IMR-90 (cell line): Measurements from ENCODE around the gene PHACTR3. TPM values are rescaled to one million over a fixed set of nuclear protein-coding genes. Genes with fewer than 3 reads are reported as not detected.

Source experiments
- ATAC-seq: fragments of 200-7000 bp; cut with Tn5 transposase; 2 replicates; pipeline ENCODE4 v1.9.1; 2020; ENCODE audit warnings: low read depth, mild to moderate bottlenecking, moderate library complexity
- BruUV-seq: library from RNA; stranded (reverse); fragments of 400-500 nt; replicated peaks from 2 replicates; lab custom pipeline; 2021; lab: Mats Ljungman, UMichigan
- CTCF ChIA-PET: fragments of 300-600 bp; formaldehyde crosslinking; extraction: SDS; loops from one replicate; lab custom pipeline; 2021; ENCODE audit warnings: antibody characterized with exemption; lab: Yijun Ruan, JAX
- POLR2A ChIA-PET: fragments of 300-600 bp; sonication (Branson Sonifier 250); formaldehyde crosslinking; loops from one replicate; lab custom pipeline; 2022; ENCODE audit warnings: antibody characterized with exemption; ENCODE audit not compliant: unreplicated experiment; lab: Charles Lee
- DNase-seq: peaks from one replicate; pipeline ENCODE4 v3.0.0; 2013
- H2AFZ ChIP-seq: replicated peaks from 2 replicates; pipeline ENCODE3; 2013; ENCODE audit warnings: low read length, mild to moderate bottlenecking; ENCODE audit not compliant: poor library complexity
- H2AK5ac ChIP-seq: 2 replicates; pipeline ENCODE4 v1.6.1; 2013; ENCODE audit warnings: low read depth, low read length, inconsistent platforms
- H2AK9ac ChIP-seq: replicated peaks from 2 replicates; pipeline ENCODE3; 2013; ENCODE audit warnings: mild to moderate bottlenecking, low read depth, low read length, moderate library complexity; ENCODE audit not compliant: poor library complexity
- H2BK120ac ChIP-seq: 2 replicates; pipeline ENCODE4 v1.6.1; 2013; ENCODE audit warnings: low read depth, low read length, inconsistent platforms
- H2BK15ac ChIP-seq: 3 replicates; pipeline ENCODE4 v1.6.1; 2013; ENCODE audit warnings: low read depth, low read length, inconsistent platforms
- H2BK20ac ChIP-seq: 2 replicates; pipeline ENCODE4 v1.6.1; 2013; ENCODE audit warnings: low read depth, mild to moderate bottlenecking, inconsistent platforms, low read length, moderate library complexity
- H2BK5ac ChIP-seq: 2 replicates; pipeline ENCODE4 v1.6.1; 2013; ENCODE audit warnings: mild to moderate bottlenecking, low read depth, low read length, inconsistent platforms; ENCODE audit not compliant: poor library complexity, severe bottlenecking
- H3K14ac ChIP-seq: replicated peaks from 2 replicates; pipeline ENCODE4 v1.6.1; 2013; ENCODE audit warnings: low read depth, low read length, inconsistent platforms
- H3K18ac ChIP-seq: 2 replicates; pipeline ENCODE4 v1.6.1; 2013; ENCODE audit warnings: low read depth, low read length, control low read depth
- H3K23ac ChIP-seq: 2 replicates; pipeline ENCODE4 v1.6.1; 2013; ENCODE audit warnings: low read depth, low read length, inconsistent platforms
- H3K27ac ChIP-seq: 2 replicates; pipeline ENCODE4 v1.5.1; 2013; ENCODE audit warnings: mild to moderate bottlenecking, control low read depth, low read length; ENCODE audit not compliant: insufficient read depth
- H3K27me3 ChIP-seq: 2 replicates; pipeline ENCODE4 v1.6.1; 2013; ENCODE audit warnings: low read length; ENCODE audit not compliant: control insufficient read depth, insufficient read depth
- H3K36me3 ChIP-seq: 2 replicates; pipeline ENCODE4 v1.6.1; 2013; ENCODE audit warnings: low read length, mixed read lengths; ENCODE audit not compliant: control insufficient read depth, insufficient read depth
- H3K4ac ChIP-seq: 2 replicates; pipeline ENCODE4 v1.6.1; 2013; ENCODE audit warnings: low read depth, low read length, inconsistent platforms
- H3K4me1 ChIP-seq: 2 replicates; pipeline ENCODE4 v1.6.1; 2013; ENCODE audit warnings: low read length, mixed read lengths; ENCODE audit not compliant: control insufficient read depth, insufficient read depth
- H3K4me2 ChIP-seq: 2 replicates; pipeline ENCODE4 v1.6.1; 2013; ENCODE audit warnings: low read depth, mild to moderate bottlenecking, control low read depth, low read length, moderate library complexity
- H3K4me3 ChIP-seq: 2 replicates; pipeline ENCODE4 v1.5.1; 2013; ENCODE audit warnings: low read depth, mild to moderate bottlenecking, control low read depth, low read length, moderate library complexity; ENCODE audit not compliant: insufficient read depth
- H3K56ac ChIP-seq: 2 replicates; pipeline ENCODE4 v1.6.1; 2013; ENCODE audit warnings: low read length, inconsistent platforms; ENCODE audit not compliant: insufficient read depth; ENCODE audit errors: extremely low read depth
- H3K79me1 ChIP-seq, 2 experiments: 2 replicates each; pipeline ENCODE4 v1.6.1; 2013; ENCODE audit warnings: low read length in 2 of 2, inconsistent platforms in 1 of 2, low read depth in 1 of 2
- H3K9ac ChIP-seq: 2 replicates; pipeline ENCODE4 v1.6.1; 2013; ENCODE audit warnings: low read depth, low read length, control low read depth
- H3K9me1 ChIP-seq: 2 replicates; pipeline ENCODE4 v1.6.1; 2013; ENCODE audit warnings: low read length, inconsistent platforms; ENCODE audit not compliant: insufficient read depth
- H3K9me3 ChIP-seq: 2 replicates; pipeline ENCODE4 v1.6.1; 2013; ENCODE audit warnings: low read length; ENCODE audit not compliant: control insufficient read depth, insufficient read depth
- H4K20me1 ChIP-seq: 2 replicates; pipeline ENCODE4 v1.6.1; 2013; ENCODE audit warnings: low read length, inconsistent platforms; ENCODE audit not compliant: insufficient read depth
- H4K5ac ChIP-seq: 2 replicates; pipeline ENCODE4 v1.6.1; 2013; ENCODE audit warnings: mild to moderate bottlenecking, low read depth, low read length, control low read depth
- H4K8ac ChIP-seq, 2 experiments: 2 replicates each; pipeline ENCODE4 v1.6.1; 2013; ENCODE audit warnings: low read depth in 2 of 2, low read length in 2 of 2, control low read depth in 1 of 2, inconsistent platforms in 1 of 2
- H4K91ac ChIP-seq: 2 replicates; pipeline ENCODE4 v1.6.1; 2013; ENCODE audit warnings: low read depth, low read length, inconsistent platforms; ENCODE audit not compliant: insufficient read depth
- BHLHE40 ChIP-seq: fragments of 150-350 bp; IDR thresholded peaks from 2 replicates; pipeline ENCODE4 v1.6.1; 2016; ENCODE audit warnings: mild to moderate bottlenecking, low read depth, low read length
- CEBPB ChIP-seq: IDR thresholded peaks from 2 replicates; pipeline ENCODE4 v1.6.1; 2012; ENCODE audit warnings: low read depth, low read length, improper control_type of control experiment
- CHD1 ChIP-seq: IDR thresholded peaks from 2 replicates; pipeline ENCODE4 v1.6.1; 2012; ENCODE audit warnings: low read depth, low read length, improper control_type of control experiment
- CTCF ChIP-seq: conservative IDR thresholded peaks from 2 replicates; pipeline ENCODE4 v1.5.1; 2012; ENCODE audit warnings: mild to moderate bottlenecking, low read depth, low read length, improper control_type of control experiment
- ELK1 ChIP-seq: fragments of 150-350 bp; IDR thresholded peaks from 2 replicates; pipeline ENCODE4 v1.6.1; 2016; ENCODE audit warnings: low read depth, mild to moderate bottlenecking, low read length, moderate library complexity, borderline replicate concordance
- FOS ChIP-seq: fragments of 150-350 bp; IDR thresholded peaks from 2 replicates; pipeline ENCODE4 v1.6.1; 2016; ENCODE audit warnings: low read depth, low read length
- MAFK ChIP-seq: IDR thresholded peaks from 2 replicates; pipeline ENCODE4 v1.6.1; 2012; ENCODE audit warnings: low read depth, low read length, improper control_type of control experiment
- MAZ ChIP-seq: IDR thresholded peaks from 2 replicates; pipeline ENCODE4 v1.6.1; 2012; ENCODE audit warnings: low read depth, mild to moderate bottlenecking, low read length, improper control_type of control experiment, moderate library complexity, borderline replicate concordance
- MXI1 ChIP-seq: IDR thresholded peaks from 2 replicates; pipeline ENCODE4 v1.6.1; 2012; ENCODE audit warnings: low read depth, mild to moderate bottlenecking, low read length, moderate library complexity, borderline replicate concordance
- NFE2L2 ChIP-seq: fragments of 150-350 bp; IDR thresholded peaks from 2 replicates; pipeline ENCODE4 v1.6.1; 2016; ENCODE audit warnings: low read depth, mild to moderate bottlenecking, low read length
- RAD21 ChIP-seq: IDR thresholded peaks from 2 replicates; pipeline ENCODE4 v1.6.1; 2012; ENCODE audit warnings: low read length, improper control_type of control experiment
- RCOR1 ChIP-seq: IDR thresholded peaks from 2 replicates; pipeline ENCODE4 v1.6.1; 2012; ENCODE audit warnings: mild to moderate bottlenecking, low read length, improper control_type of control experiment; ENCODE audit not compliant: insufficient replicate concordance
- RFX5 ChIP-seq: IDR thresholded peaks from 2 replicates; pipeline ENCODE4 v1.8.0; 2012; ENCODE audit warnings: low read depth, mild to moderate bottlenecking, low read length, moderate library complexity
- SMC3 ChIP-seq: fragments of 150-350 bp; IDR thresholded peaks from 2 replicates; pipeline ENCODE4 v1.6.1; 2016; ENCODE audit warnings: low read depth, mild to moderate bottlenecking, antibody characterized with exemption, low read length, moderate library complexity
- USF2 ChIP-seq: fragments of 150-350 bp; IDR thresholded peaks from 2 replicates; pipeline ENCODE4 v1.6.1; 2017; ENCODE audit warnings: mild to moderate bottlenecking, antibody characterized with exemption, low read length, low read depth
- WGBS, 2 experiments: methylation state at CpG; one replicate each; pipeline versions ENCODE4 v1.1.5 to v1.1.7; 2013; ENCODE audit warnings: missing lambda C conversion rate in 2 of 2; ENCODE audit not compliant: insufficient read length in 1 of 2; ENCODE audit errors: extremely low coverage in 2 of 2; 5-methylcytosine and 5-hydroxymethylcytosine counted together
- dilution Hi-C: fragments of 300-500 bp; cut with HindIII; formaldehyde crosslinking; loops from one replicate; pipeline ENCODE4 v1.14.3; 2018; ENCODE audit warnings: low sequenced_read_pairs; ENCODE audit not compliant: unreplicated experiment
- in situ Hi-C: fragments of 300-500 bp; cut with MboI; formaldehyde crosslinking; loops from 3 replicates; pipeline ENCODE4 v1.14.3; 2019; ENCODE audit warnings: low sequenced_read_pairs, inconsistent platforms, mixed read lengths
- intact Hi-C: fragments of 100-400 bp; cut with micrococcal nuclease; formaldehyde crosslinking; loops from 2 replicates; pipeline ENCODE4 v1.10.0; 2022
- polyA plus RNA-seq, 3 experiments: library from polyadenylated mRNA; depleted of rRNA; stranded (reverse); fragments of >200 nt; gene quantifications; 2 replicates each; pipeline ENCODE4 v1.2.3, GENCODE V29; 2012; ENCODE audit warnings: low replicate concordance in 1 of 3
- total RNA-seq: library from RNA; depleted of rRNA; stranded (reverse); fragments of >200 nt; gene quantifications from 2 replicates; pipeline ENCODE4 v1.2.3, GENCODE V29; 2012

PHACTR3 gene
- total and polyA plus RNA-seq, 2 of the 4 experiments (the other 2 are of a cell fraction), result not detected

GRCh38 chr20:59829054-59829785 is 224.9 kb downstream of the PHACTR3 start:
- Histone ChIP-seq H4K91ac (no peak overlapping the region), H3K23ac (no peak overlapping the region), H4K5ac (no peak overlapping the region), H2AFZ (no peak overlapping the region), H3K27me3 (no peaks in the 10 kb centered on the region; the same call in 1 of the 2 replicates), H3K79me1 (no peaks in the 10 kb centered on the region), H3K4me2 (no peak overlapping the region), H4K20me1 (no peaks in the 10 kb centered on the region), H4K8ac (no peak overlapping the region), H2AK9ac (no peak overlapping the region), H3K9me1 (no peaks in the 10 kb centered on the region), H2BK5ac (no peak overlapping the region), H2AK5ac (no peak overlapping the region), H3K27ac (no peak overlapping the region), H2BK20ac (no peak overlapping the region), H3K9me3 (peaks cover 3% of the 10 kb centered on the region; the same call in 1 of the 2 replicates), H2BK15ac (no peak overlapping the region), H3K9ac (no peak overlapping the region), H3K36me3 (no peaks in the 10 kb centered on the region), H3K4ac (no peak overlapping the region), H3K56ac (no peak overlapping the region), H3K4me3 (no peak overlapping the region), H2BK120ac (no peak overlapping the region), H3K4me1 (no peaks in the 10 kb centered on the region), H3K18ac (no peak overlapping the region), H3K14ac (no peak overlapping the region)
- ChIA-PET POLR2A (no interaction called here), CTCF (interaction anchor here (0.6 to 1.1 kb wide), 2 partner anchors 20 to 961 kb away, joined by 3 read pairs; no protein-coding TSS in a partner anchor)
- DNase-seq, result no peak
- dilution Hi-C loops (no loop called here), in situ Hi-C loops (no loop called here), intact Hi-C loops (no loop called here)
- BruUV-seq, result no TSS peak
- 38% methylated on average over 4 of the region's 19 CpGs; no CpG with 5 or more reads in 1 of the 2 experiments for WGBS, 2 experiments
- no peak for ATAC-seq
- TF ChIP-seq BHLHE40 (no peak), NFE2L2 (no peak), SMC3 (no peak), RCOR1 (no peak), CEBPB (no peak), RAD21 (no peak), CHD1 (no peak), USF2 (no peak), ELK1 (no peak), MXI1 (no peak), RFX5 (no peak), CTCF (no peak), MAFK (no peak), MAZ (no peak), FOS (no peak)
